ENCODE data around the gene VPS26C.

VPS26C gene

DNA sequence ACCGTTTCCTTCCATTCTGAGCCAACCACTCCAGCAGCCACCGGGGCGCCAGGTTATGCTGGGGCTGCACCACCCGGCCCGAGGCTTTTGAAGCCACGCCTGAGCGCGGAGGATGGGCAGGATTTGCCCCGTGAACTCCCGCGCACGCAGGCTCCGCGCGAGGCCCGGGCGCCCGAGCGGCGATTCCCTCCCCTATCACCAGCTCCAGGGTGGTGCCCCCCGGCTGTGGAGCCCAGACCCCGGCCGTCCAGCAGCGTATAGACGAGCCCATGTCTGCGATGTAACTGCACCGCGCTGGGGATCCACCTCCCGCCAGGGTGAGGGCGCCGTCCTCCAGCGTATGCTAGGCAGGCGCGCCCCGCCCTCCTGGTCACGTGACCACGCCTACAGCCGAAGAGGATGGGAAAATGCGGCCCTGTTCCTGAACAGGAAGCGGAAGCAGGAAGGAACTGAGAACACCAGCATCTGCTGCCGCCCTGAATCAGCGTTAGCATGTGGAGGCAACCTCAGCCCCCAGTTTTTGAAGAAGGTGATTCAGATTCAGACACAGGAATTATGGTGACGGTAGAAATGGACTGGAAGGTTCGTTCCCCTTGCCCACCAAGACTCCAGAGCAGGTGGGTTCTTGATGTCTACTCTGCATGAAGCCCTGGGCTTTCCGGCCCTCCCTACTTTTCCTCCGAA lies 46.0 kb downstream of the VPS26C start:
- no peaks in the 10 kb centered on the region for H3K27me3 ChIP-seq (ENCODE audit: control insufficient read depth in 2 of 2, insufficient read depth in 2 of 2, low read length in 2 of 2)

DNA sequence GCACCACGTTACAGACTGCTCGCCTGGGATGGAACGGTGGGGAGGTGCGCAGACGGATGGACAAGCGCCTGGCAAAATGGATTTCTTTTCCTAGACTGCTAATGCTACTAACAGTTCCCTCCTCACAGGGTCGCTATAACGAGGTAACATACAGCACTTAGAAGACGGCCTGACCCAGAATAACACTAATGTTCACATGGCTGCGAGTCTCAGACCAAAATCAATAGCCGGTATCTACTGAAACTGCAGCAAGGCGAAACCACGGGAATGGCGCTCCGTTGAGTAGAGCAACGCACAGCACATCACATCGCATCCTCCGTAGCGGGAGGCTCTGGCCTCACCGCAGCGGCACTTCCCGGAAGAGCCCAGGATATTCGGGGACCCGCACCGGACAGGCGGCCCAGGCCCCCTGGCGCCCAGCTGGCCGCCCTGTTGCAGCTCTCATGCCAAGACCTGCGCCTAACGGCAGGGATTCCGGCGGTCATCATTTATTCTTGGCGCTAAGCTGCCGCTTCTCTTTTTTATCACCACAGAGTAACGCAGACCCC lies 46.6 kb downstream of the VPS26C start:
- peak overlapping the region; percentile 56 to 60 for H3K9ac ChIP-seq (ENCODE audit: low read depth in 1 of 2, low read length in 2 of 2)
- peak overlapping the region; percentile 75 to 81 for H3K4me3 ChIP-seq (ENCODE audit: low read length in 2 of 2)
- peak overlapping the region; percentile 56 to 58 for H3K27ac ChIP-seq (ENCODE audit: low read depth in 2 of 2, low read length in 2 of 2)

More for the DNA sequence above, 46.0 kb downstream of the VPS26C start:
- H3K36me3 ChIP-seq (ENCODE audit: control insufficient read depth in 2 of 2, insufficient read depth in 2 of 2, low read length in 2 of 2): peaks cover 23 to 24% of the 10 kb centered on the region in 2 donors
- H3K9me3 ChIP-seq (ENCODE audit: control insufficient read depth in 2 of 2, low read length in 2 of 2): no peaks in the 10 kb centered on the region
- H3K4me1 ChIP-seq (ENCODE audit: control insufficient read depth in 2 of 2, insufficient read depth in 2 of 2, low read length in 2 of 2): peaks cover 8% of the 10 kb centered on the region in 2 donors
- H3K4me3 ChIP-seq (ENCODE audit: low read length in 2 of 2): peak overlapping the region; percentile 75 to 81
- peak overlapping the region; percentile 56 to 58 for H3K27ac ChIP-seq (ENCODE audit: low read depth in 2 of 2, low read length in 2 of 2)
- peak overlapping the region; percentile 56 to 60 for H3K9ac ChIP-seq (ENCODE audit: low read depth in 1 of 2, low read length in 2 of 2)

DNA sequence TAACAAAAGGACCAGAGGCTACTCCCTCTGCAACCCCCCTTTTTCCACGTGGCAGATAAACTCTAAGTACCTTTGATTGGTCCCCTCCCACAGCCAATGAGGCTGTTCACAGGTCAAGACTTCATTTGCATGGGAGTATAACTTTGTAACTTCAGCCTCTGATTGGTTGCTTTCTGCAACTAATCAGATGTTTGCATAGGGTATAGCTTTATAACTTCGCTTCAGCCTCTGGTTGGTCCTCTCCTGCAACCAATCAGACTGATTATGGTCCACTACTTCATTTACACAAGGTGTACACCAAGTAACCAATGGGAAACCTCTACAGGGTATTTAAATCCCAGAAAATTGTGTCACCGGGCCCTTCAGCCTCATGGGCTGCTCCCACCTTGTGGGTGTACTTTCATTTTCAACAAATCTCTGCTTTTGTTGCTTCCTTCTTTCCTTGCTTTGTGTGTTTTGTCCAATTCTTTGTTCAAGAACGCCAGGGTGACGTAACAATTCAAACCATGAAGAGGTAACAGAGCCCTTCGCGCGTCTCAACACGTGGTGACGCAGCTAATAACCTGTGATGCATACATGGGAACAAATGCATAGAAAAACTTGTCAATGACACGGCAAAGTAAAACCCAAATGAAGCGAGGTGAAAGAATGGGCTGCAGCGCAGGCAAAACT lies 47.2 kb downstream of the VPS26C start:
- Histone ChIP-seq H3K9ac (ENCODE audit: low read depth in 1 of 2, low read length in 2 of 2) (peak overlapping the region; percentile 52 to 60), H3K4me3 (ENCODE audit: low read length in 2 of 2) (peak overlapping the region; percentile 75 to 81), H3K27ac (ENCODE audit: low read depth in 2 of 2, low read length in 2 of 2) (no peak overlapping the region), H3K9me3 (ENCODE audit: control insufficient read depth in 2 of 2, low read length in 2 of 2) (no peaks in the 10 kb centered on the region), H3K27me3 (ENCODE audit: control insufficient read depth in 2 of 2, insufficient read depth in 2 of 2, low read length in 2 of 2) (no peaks in the 10 kb centered on the region), H3K4me1 (ENCODE audit: control insufficient read depth in 2 of 2, insufficient read depth in 2 of 2, low read length in 2 of 2) (peaks cover 8% of the 10 kb centered on the region in 2 donors), H3K36me3 (ENCODE audit: control insufficient read depth in 2 of 2, insufficient read depth in 2 of 2, low read length in 2 of 2) (peaks cover 11 to 12% of the 10 kb centered on the region in 2 donors)

More for the DNA sequence above, 46.6 kb downstream of the VPS26C start:
- H3K27me3 ChIP-seq (ENCODE audit: control insufficient read depth in 2 of 2, insufficient read depth in 2 of 2, low read length in 2 of 2): no peaks in the 10 kb centered on the region
- peaks cover 17 to 18% of the 10 kb centered on the region in 2 donors for H3K36me3 ChIP-seq (ENCODE audit: control insufficient read depth in 2 of 2, insufficient read depth in 2 of 2, low read length in 2 of 2)
- peaks cover 8% of the 10 kb centered on the region in 2 donors for H3K4me1 ChIP-seq (ENCODE audit: control insufficient read depth in 2 of 2, insufficient read depth in 2 of 2, low read length in 2 of 2)
- H3K9me3 ChIP-seq (ENCODE audit: control insufficient read depth in 2 of 2, low read length in 2 of 2): no peaks in the 10 kb centered on the region

DNA sequence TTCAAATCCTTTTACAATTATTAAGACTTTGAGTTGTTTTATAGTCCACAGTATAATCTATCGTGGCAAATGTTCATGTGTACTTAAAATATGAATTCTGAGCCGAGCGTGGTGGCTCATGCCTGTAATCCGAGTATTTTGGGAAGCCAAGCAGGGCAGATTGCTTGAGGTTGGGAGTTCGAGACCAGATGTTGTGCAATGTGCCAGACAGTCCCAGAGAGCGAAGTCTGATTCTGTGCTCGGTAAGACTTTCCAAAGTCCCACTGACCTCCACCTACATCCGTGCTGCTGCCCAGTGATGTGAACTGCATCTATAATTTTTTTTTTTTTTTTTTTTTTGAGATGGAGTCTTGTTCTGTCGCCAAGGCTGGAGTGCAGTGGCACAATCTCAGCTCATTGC lies 52.2 kb downstream of the VPS26C start:
- H3K4me1 ChIP-seq (ENCODE audit: control insufficient read depth in 2 of 2, insufficient read depth in 2 of 2, low read length in 2 of 2): no peaks in the 10 kb centered on the region
- no peak overlapping the region for H3K9ac ChIP-seq (ENCODE audit: low read depth in 1 of 2, low read length in 2 of 2)
- no peak overlapping the region for H3K27ac ChIP-seq (ENCODE audit: low read depth in 2 of 2, low read length in 2 of 2)
- no peaks in the 10 kb centered on the region for H3K9me3 ChIP-seq (ENCODE audit: control insufficient read depth in 2 of 2, low read length in 2 of 2)
- H3K27me3 ChIP-seq (ENCODE audit: control insufficient read depth in 2 of 2, insufficient read depth in 2 of 2, low read length in 2 of 2): no peaks in the 10 kb centered on the region
- no peak overlapping the region for H3K4me3 ChIP-seq (ENCODE audit: low read length in 2 of 2)
- H3K36me3 ChIP-seq (ENCODE audit: control insufficient read depth in 2 of 2, insufficient read depth in 2 of 2, low read length in 2 of 2): no peaks in the 10 kb centered on the region

DNA sequence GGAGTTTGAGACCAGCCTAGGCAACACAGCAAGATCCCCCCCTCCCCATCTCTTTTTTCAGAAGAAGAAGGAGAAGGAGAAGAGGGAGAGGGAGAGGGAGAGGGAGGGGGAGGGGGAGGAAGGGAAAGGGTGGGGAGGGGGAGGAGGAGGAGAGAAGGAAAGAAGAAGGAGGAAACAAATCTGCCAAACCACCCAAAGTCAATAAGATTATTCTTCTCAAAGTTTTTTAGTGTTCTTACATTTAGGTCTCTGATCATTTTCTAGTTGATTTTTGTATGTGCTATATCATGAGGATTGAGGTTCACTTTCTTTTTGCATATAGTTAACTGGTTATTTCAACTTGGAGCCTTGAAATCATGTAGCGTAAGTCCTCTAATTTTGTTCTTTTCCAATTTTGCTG lies 56.3 kb downstream of the VPS26C start:
- Histone ChIP-seq H3K27me3 (ENCODE audit: control insufficient read depth in 2 of 2, insufficient read depth in 2 of 2, low read length in 2 of 2) (no peaks in the 10 kb centered on the region), H3K9ac (ENCODE audit: low read depth in 1 of 2, low read length in 2 of 2) (no peak overlapping the region), H3K4me1 (ENCODE audit: control insufficient read depth in 2 of 2, insufficient read depth in 2 of 2, low read length in 2 of 2) (peaks cover 0 to 5% of the 10 kb centered on the region in 2 donors), H3K4me3 (ENCODE audit: low read length in 2 of 2) (no peak overlapping the region), H3K9me3 (ENCODE audit: control insufficient read depth in 2 of 2, low read length in 2 of 2) (no peaks in the 10 kb centered on the region), H3K27ac (ENCODE audit: low read depth in 2 of 2, low read length in 2 of 2) (no peak overlapping the region), H3K36me3 (ENCODE audit: control insufficient read depth in 2 of 2, insufficient read depth in 2 of 2, low read length in 2 of 2) (no peaks in the 10 kb centered on the region)

DNA sequence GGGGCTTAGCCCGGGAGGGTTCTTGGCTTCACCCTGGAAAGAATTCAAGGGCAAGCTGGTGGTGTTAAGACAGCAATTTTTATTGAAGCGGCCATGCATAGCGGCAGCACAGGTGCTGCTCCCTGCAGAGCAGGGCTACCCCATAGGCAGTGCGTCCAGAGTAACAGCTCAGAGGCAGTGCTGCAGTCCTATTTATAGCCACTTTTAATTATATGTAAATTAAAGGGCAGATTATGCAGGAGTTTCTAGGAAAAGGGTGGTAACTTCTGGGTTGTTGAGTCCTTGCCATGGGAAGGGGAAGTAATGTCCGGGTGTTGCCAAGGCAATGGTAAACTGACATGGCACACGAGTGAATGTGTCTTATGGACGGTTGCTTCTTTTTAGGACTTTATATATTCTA lies 57.0 kb downstream of the VPS26C start:
- Histone ChIP-seq H3K9ac (ENCODE audit: low read depth in 1 of 2, low read length in 2 of 2) (no peak overlapping the region), H3K36me3 (ENCODE audit: control insufficient read depth in 2 of 2, insufficient read depth in 2 of 2, low read length in 2 of 2) (no peaks in the 10 kb centered on the region), H3K27ac (ENCODE audit: low read depth in 2 of 2, low read length in 2 of 2) (no peak overlapping the region), H3K4me3 (ENCODE audit: low read length in 2 of 2) (no peak overlapping the region), H3K4me1 (ENCODE audit: control insufficient read depth in 2 of 2, insufficient read depth in 2 of 2, low read length in 2 of 2) (peaks cover 0 to 5% of the 10 kb centered on the region in 2 donors), H3K27me3 (ENCODE audit: control insufficient read depth in 2 of 2, insufficient read depth in 2 of 2, low read length in 2 of 2) (no peaks in the 10 kb centered on the region), H3K9me3 (ENCODE audit: control insufficient read depth in 2 of 2, low read length in 2 of 2) (no peaks in the 10 kb centered on the region)

DNA sequence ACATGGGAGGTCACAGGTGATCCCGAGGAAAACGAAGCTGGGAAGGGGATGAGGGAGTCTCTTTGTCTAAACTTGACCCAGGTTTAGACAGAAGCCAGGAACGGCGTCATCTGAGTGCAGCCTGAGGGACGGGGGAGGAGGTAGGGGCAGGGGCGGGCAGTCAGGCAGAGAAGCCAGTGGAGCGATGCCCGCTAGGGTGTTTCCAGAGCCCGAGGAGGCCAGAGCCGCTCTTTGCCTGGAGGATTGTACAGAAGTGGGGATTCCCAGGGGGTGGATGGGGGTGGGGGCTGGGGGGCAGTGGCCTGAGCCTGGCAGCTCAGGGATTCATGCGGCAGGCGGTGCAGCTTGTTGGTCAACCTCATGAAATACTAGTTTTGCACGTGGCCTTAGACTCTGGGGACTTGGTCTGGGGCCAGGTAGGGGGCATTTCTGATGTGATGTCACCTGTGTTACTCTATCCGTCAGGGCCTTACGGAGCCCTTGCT lies 58.4 kb downstream of the VPS26C start:
- H3K36me3 ChIP-seq (ENCODE audit: control insufficient read depth in 2 of 2, insufficient read depth in 2 of 2, low read length in 2 of 2): no peaks in the 10 kb centered on the region
- no peaks in the 10 kb centered on the region for H3K27me3 ChIP-seq (ENCODE audit: control insufficient read depth in 2 of 2, insufficient read depth in 2 of 2, low read length in 2 of 2)
- H3K9me3 ChIP-seq (ENCODE audit: control insufficient read depth in 2 of 2, low read length in 2 of 2): no peaks in the 10 kb centered on the region
- H3K4me3 ChIP-seq (ENCODE audit: low read length in 2 of 2): no peak overlapping the region
- H3K9ac ChIP-seq (ENCODE audit: low read depth in 1 of 2, low read length in 2 of 2): no peak overlapping the region
- peaks cover 0 to 5% of the 10 kb centered on the region in 2 donors for H3K4me1 ChIP-seq (ENCODE audit: control insufficient read depth in 2 of 2, insufficient read depth in 2 of 2, low read length in 2 of 2)
- no peak overlapping the region for H3K27ac ChIP-seq (ENCODE audit: low read depth in 2 of 2, low read length in 2 of 2)

DNA sequence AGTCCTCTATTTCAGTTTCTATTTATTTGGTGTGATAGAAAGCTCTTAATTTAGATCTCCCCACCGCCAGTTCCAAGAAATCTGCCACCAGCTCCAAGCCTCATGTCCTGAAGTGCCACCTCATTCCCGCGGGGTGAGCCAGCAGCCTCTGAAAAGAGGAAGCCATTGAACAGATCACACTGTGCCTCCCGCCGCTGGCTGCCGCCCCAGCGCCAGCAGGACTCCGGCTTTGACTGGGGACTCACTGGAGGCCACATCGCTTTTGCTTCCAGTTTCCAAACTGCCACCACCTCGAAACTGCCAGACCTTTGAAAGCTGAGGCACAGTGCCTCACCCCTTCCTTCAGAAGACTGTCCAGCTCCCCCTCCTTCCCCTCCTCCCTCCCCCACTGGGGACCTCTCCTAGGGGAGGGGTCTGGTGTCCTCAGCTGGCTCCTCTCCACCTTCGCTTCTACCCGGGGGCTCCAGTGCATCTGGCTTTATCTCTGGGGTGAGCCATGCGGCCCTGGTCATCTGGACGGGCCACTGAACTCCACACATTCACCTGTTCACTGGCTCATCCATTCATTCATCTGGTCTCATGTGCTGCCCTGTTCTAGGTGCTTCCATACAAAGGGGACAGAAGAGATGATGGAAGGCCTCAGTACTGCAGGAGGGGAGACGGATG lies 58.9 kb downstream of the VPS26C start:
- H3K36me3 ChIP-seq (ENCODE audit: control insufficient read depth in 2 of 2, insufficient read depth in 2 of 2, low read length in 2 of 2): peaks cover 0 to under 1% of the 10 kb centered on the region in 2 donors
- H3K4me1 ChIP-seq (ENCODE audit: control insufficient read depth in 2 of 2, insufficient read depth in 2 of 2, low read length in 2 of 2): peaks cover 0 to 5% of the 10 kb centered on the region in 2 donors
- H3K9me3 ChIP-seq (ENCODE audit: control insufficient read depth in 2 of 2, low read length in 2 of 2): no peaks in the 10 kb centered on the region
- H3K4me3 ChIP-seq (ENCODE audit: low read length in 2 of 2): peak overlapping the region in 1 of 2 donors; percentile 48
- peak overlapping the region in 1 of 2 donors; percentile 23 for H3K27ac ChIP-seq (ENCODE audit: low read depth in 2 of 2, low read length in 2 of 2)
- H3K9ac ChIP-seq (ENCODE audit: low read depth in 1 of 2, low read length in 2 of 2): no peak overlapping the region
- no peaks in the 10 kb centered on the region for H3K27me3 ChIP-seq (ENCODE audit: control insufficient read depth in 2 of 2, insufficient read depth in 2 of 2, low read length in 2 of 2)

DNA sequence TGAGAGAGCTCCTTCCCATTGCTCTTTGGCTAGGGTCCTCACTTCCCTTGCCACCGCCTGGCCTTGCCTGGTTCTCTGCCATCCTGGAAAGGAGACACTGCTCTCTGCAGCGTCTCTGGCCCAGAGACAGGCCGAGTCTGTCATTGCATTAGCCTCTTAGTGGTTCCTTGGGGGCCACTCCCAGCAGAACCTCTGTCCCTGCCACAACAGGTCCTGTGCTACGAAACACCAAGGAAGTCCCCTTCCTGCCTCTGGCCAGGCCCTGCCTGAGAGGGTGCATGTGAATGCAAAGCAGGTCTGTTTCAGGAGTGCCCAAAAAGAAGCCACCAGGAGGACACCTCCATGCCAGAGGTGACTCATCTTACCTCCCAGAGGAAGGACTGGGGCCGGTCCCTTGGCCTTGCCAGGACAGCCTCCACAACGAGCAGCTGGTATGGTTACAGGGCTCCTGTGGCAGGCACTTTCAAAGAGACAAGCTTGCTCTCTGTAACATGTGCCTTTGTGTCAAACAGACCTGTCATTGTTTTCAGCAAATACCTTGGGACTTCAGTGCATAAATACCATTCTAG lies 59.6 kb downstream of the VPS26C start:
- H3K27me3 ChIP-seq (ENCODE audit: control insufficient read depth in 2 of 2, insufficient read depth in 2 of 2, low read length in 2 of 2): no peaks in the 10 kb centered on the region
- no peak overlapping the region for H3K4me3 ChIP-seq (ENCODE audit: low read length in 2 of 2)
- H3K4me1 ChIP-seq (ENCODE audit: control insufficient read depth in 2 of 2, insufficient read depth in 2 of 2, low read length in 2 of 2): peaks cover 0 to 5% of the 10 kb centered on the region in 2 donors
- no peaks in the 10 kb centered on the region for H3K9me3 ChIP-seq (ENCODE audit: control insufficient read depth in 2 of 2, low read length in 2 of 2)
- H3K36me3 ChIP-seq (ENCODE audit: control insufficient read depth in 2 of 2, insufficient read depth in 2 of 2, low read length in 2 of 2): peaks cover 6 to 8% of the 10 kb centered on the region in 2 donors
- no peak overlapping the region for H3K27ac ChIP-seq (ENCODE audit: low read depth in 2 of 2, low read length in 2 of 2)
- H3K9ac ChIP-seq (ENCODE audit: low read depth in 1 of 2, low read length in 2 of 2): no peak overlapping the region

Measured in mucosa of rectum (tissue), 2 donors.